Skeletal muscle tissue (tissue), 4 donors: ENCODE measurements around the gene SORCS1. TPM values are rescaled to one million over a fixed set of nuclear protein-coding genes. Genes with fewer than 3 reads are reported as not detected.
"Not testable (repeated sequence)": the region's sequence is repeated elsewhere in the genome, so short reads cannot be mapped to it uniquely, and the experiment has no call there.

Source experiments
- H3K27ac ChIP-seq: one replicate; pipeline ENCODE4 v1.7.0; 2013; ENCODE audit warnings: mild to moderate bottlenecking, low read depth, low read length, inconsistent platforms
- H3K27me3 ChIP-seq, 3 donors: one replicate each; pipeline ENCODE4 v1.7.0; 2013; ENCODE audit warnings: low read length in 3 of 3; ENCODE audit not compliant: control insufficient read depth in 3 of 3, insufficient read depth in 3 of 3
- H3K36me3 ChIP-seq, 3 donors: one replicate each; pipeline ENCODE4 v1.7.0; 2013; ENCODE audit warnings: low read length in 3 of 3; ENCODE audit not compliant: control insufficient read depth in 3 of 3, insufficient read depth in 3 of 3
- H3K4me1 ChIP-seq, 3 donors: one replicate each; pipeline ENCODE4 v1.7.0; 2013; ENCODE audit warnings: low read length in 3 of 3, mild to moderate bottlenecking in 3 of 3; ENCODE audit not compliant: control insufficient read depth in 3 of 3, insufficient read depth in 3 of 3
- H3K4me3 ChIP-seq, 3 donors: one replicate each; pipeline ENCODE4 v1.7.0; 2013; ENCODE audit warnings: low read length in 3 of 3
- H3K9ac ChIP-seq, 3 donors: one replicate each; pipeline ENCODE4 v1.7.0; 2013; ENCODE audit warnings: low read length in 3 of 3, mild to moderate bottlenecking in 3 of 3, moderate library complexity in 2 of 3, low read depth in 1 of 3
- H3K9me3 ChIP-seq, 3 donors: one replicate each; pipeline ENCODE4 v1.7.0; 2013; ENCODE audit warnings: low read length in 3 of 3; ENCODE audit not compliant: control insufficient read depth in 3 of 3
- total RNA-seq: library from RNA; depleted of rRNA; stranded (reverse); fragments of >200 nt; gene quantifications from one replicate; pipeline ENCODE4 v1.2.3, GENCODE V29; 2014
- donor health status: Osteomylitis.

Gene SORCS1
- total RNA-seq, 1 donor from 2014 or later, result 4.2 TPM

DNA sequence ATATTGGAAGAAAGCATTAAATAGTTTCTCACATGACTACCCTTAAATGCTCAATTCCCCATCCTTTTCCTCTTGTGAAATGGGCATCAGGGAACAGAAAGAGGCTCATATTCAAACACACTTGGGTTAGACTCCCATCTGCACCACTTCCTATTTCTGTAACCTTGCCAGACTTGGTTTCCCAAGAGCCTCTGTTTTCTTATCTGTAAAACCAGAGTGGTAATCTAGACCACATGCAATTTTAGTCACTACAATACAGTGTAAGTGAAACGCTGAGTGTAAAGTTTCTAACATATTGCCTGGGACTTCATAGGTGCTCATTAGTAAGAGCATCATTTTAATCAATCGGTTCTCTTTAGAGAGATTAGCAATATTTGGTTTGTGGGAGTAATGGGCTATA is 136.3 kb downstream of the SORCS1 start:
- Histone ChIP-seq H3K27me3 (no peaks in the 10 kb centered on the region), H3K9ac (no peak overlapping the region), H3K27ac (no peak overlapping the region), H3K4me1 (peaks cover 0 to 5% (median 2%) of the 10 kb centered on the region in 3 donors), H3K4me3 (no peak overlapping the region), H3K9me3 (no peaks in the 10 kb centered on the region), H3K36me3 (no peaks in the 10 kb centered on the region)

DNA sequence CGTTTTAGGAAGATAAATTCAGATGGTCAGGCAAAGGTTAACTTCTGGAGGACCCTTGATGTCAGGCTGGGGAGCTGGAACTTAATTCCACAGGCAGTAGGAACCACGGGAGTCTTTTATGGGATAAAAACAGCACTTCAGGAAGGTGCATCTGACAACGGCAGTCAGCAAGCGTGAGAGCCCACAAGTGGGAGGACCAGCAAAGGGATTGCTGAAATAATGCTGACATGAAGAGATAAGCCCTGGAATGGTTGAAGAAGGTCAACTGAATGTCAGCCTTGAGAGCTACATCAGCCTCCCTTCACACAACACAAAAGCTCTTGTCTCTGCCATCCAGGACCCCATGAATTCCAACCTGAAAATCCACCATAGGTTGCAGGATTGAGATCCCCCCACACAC is 138.8 kb downstream of the SORCS1 start:
- H3K9ac ChIP-seq, result no peak overlapping the region
- H3K4me3 ChIP-seq, result no peak overlapping the region
- no peaks in the 10 kb centered on the region for H3K4me1 ChIP-seq
- H3K27me3 ChIP-seq, result no peaks in the 10 kb centered on the region
- H3K9me3 ChIP-seq, result no peaks in the 10 kb centered on the region
- H3K36me3 ChIP-seq, result no peaks in the 10 kb centered on the region
- no peak overlapping the region for H3K27ac ChIP-seq

DNA sequence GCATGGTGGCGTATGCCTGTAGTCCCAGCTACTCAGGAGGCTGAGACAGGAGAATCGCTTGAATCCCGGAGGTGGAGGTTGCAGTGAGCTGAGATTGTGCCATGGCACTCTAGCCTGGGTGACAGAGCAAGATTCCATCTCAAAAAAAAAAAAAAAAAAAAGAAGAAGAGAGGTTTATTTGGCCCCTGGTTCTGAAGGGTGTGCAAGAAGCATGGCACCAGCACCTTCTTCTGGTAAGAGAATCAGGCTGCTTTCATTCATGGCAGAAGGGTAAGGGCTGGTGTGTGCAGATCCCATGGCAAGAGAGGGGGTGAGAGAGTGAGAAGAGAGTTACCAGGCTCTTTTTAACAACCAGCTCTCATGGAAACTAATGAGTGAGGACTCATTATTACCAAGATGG is 140.5 kb downstream of the SORCS1 start:
- not testable (repeated sequence) for H3K36me3 ChIP-seq, H3K4me3 ChIP-seq, H3K4me1 ChIP-seq, H3K9ac ChIP-seq, H3K27ac ChIP-seq, H3K9me3 ChIP-seq, H3K27me3 ChIP-seq

- H3K36me3 ChIP-seq, result no peaks in the 10 kb centered on the region
These were observed 141.7 kb downstream of the SORCS1 start for GRCh38 chr10:107022600-107023354.

DNA sequence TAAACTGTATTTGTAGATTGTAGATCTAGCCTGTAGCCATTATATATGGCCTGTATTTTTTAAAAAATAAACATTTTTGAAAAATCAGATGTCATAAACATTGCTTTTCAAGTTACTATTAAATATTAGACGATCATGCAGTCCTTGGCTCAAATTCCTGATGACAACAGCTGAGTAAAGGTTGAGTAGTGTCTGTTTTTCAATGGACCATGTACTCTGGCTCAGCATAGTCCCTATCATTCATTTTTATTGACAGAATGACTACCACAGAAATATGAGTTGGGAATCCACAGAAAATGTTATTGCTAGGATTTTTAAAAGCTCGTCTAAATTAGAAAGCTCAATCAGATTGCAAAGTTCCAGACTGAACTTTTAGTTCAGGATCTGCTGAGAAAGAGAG is 145.4 kb downstream of the SORCS1 start:
- no peak overlapping the region for H3K9ac ChIP-seq
- no peaks in the 10 kb centered on the region for H3K4me1 ChIP-seq
- H3K36me3 ChIP-seq, result no peaks in the 10 kb centered on the region
- no peaks in the 10 kb centered on the region for H3K9me3 ChIP-seq
- H3K27ac ChIP-seq, result no peak overlapping the region
- H3K27me3 ChIP-seq, result no peaks in the 10 kb centered on the region
- H3K4me3 ChIP-seq, result no peak overlapping the region

More at GRCh38 chr10:107022600-107023354, 141.7 kb downstream of the SORCS1 start:
- Histone ChIP-seq H3K9ac (no peak overlapping the region), H3K4me1 (no peaks in the 10 kb centered on the region), H3K9me3 (no peaks in the 10 kb centered on the region), H3K27me3 (no peaks in the 10 kb centered on the region), H3K27ac (no peak overlapping the region), H3K4me3 (no peak overlapping the region)

DNA sequence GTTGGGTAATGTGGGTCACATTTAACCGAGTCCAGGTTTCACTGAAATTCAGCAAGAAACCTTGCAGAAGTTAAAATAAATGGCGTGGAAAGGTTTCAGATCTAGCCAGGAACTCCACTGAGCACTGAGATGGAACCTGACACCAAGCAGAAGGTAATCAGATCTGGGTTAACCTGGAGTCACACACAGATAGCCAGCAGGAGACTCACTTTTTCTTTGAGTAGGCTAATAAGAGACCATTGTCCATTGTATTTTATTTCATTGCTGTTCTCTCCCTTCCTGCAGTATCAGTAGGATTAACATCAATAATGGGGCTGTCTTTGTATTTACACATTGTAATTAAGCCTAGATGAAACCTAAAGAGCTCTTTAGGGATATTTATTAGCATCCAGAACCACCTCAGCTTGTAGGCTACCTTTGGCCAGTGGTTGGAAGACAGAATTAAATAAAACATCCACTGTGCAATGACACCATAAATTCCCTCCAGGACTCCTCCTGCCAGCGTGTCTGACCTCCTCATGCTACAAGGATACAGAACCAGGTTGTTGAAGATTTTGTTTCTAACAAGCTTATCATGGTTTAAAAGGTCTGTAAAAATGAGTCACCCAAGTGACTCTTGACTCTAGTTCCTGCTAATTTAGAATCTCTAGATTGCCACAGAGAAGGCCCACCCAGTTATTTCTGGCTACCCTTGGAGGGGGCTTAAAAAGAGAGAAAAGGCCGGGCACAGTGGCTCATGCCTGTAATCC is 151.1 kb downstream of the SORCS1 start:
- no peak overlapping the region for H3K27ac ChIP-seq
- no peak overlapping the region for H3K9ac ChIP-seq
- no peak overlapping the region for H3K4me3 ChIP-seq
- no peaks in the 10 kb centered on the region for H3K36me3 ChIP-seq
- no peaks in the 10 kb centered on the region for H3K4me1 ChIP-seq
- H3K9me3 ChIP-seq, result no peaks in the 10 kb centered on the region
- no peaks in the 10 kb centered on the region for H3K27me3 ChIP-seq

- Histone ChIP-seq H3K9me3 (peaks cover 0 to 5% (median 3%) of the 10 kb centered on the region in 3 donors), H3K27me3 (no peaks in the 10 kb centered on the region), H3K4me1 (no peaks in the 10 kb centered on the region), H3K4me3 (no peak overlapping the region), H3K9ac (no peak overlapping the region), H3K27ac (no peak overlapping the region), H3K36me3 (no peaks in the 10 kb centered on the region)
These were observed 152.5 kb downstream of the SORCS1 start for GRCh38 chr10:107011992-107012391.

GRCh38 chr10:107011105-107011504 is 153.4 kb downstream of the SORCS1 start:
- H3K4me1 ChIP-seq, result no peaks in the 10 kb centered on the region
- no peaks in the 10 kb centered on the region for H3K36me3 ChIP-seq
- H3K27ac ChIP-seq, result no peak overlapping the region
- H3K9ac ChIP-seq, result no peak overlapping the region
- no peaks in the 10 kb centered on the region for H3K27me3 ChIP-seq
- H3K9me3 ChIP-seq, result peaks cover 0 to 5% (median 3%) of the 10 kb centered on the region in 3 donors
- no peak overlapping the region for H3K4me3 ChIP-seq

DNA sequence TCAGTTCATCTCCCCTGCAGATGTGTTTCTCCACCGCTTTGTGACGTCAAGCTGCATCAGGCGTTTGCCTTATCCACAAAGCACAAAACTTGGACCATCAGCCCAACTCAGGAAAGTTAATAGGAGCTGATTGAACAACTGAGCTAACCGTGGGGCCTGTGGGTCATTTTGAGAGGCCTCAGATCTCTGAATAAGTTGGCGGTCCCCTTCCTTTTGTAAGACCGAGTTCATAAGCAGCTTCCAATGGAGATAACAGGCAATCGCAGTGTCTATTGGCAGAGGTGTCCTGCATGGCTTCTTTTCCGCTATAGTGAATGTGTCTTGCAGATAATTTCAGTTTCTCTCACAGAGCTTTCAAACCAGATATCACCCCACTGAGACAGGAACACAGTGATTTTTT is 154.0 kb downstream of the SORCS1 start:
- H3K4me1 ChIP-seq, result no peaks in the 10 kb centered on the region

GRCh38 chr10:107004362-107004761 is 160.1 kb downstream of the SORCS1 start:
- Histone ChIP-seq H3K27ac (no peak overlapping the region), H3K27me3 (no peaks in the 10 kb centered on the region), H3K9ac (no peak overlapping the region)

More for the DNA sequence above, 154.0 kb downstream of the SORCS1 start:
- Histone ChIP-seq H3K9ac (no peak overlapping the region), H3K36me3 (no peaks in the 10 kb centered on the region), H3K27ac (no peak overlapping the region), H3K27me3 (no peaks in the 10 kb centered on the region), H3K9me3 (peaks cover 0 to 5% (median 3%) of the 10 kb centered on the region in 3 donors), H3K4me3 (no peak overlapping the region)

More at GRCh38 chr10:107004362-107004761, 160.1 kb downstream of the SORCS1 start:
- Histone ChIP-seq H3K4me1 (no peaks in the 10 kb centered on the region), H3K9me3 (peaks cover 0 to 5% (median 3%) of the 10 kb centered on the region in 3 donors), H3K4me3 (no peak overlapping the region), H3K36me3 (no peaks in the 10 kb centered on the region)
